Activated naive CD8-positive, alpha-beta T cell treated with anti-CD3 and anti-CD28 coated beads, Interleukin-2, amount 50 U/mL, for 24 hours (primary cell): ENCODE measurements around the gene HIPK1.
"Not testable (repeated sequence)": the region's sequence is repeated elsewhere in the genome, so short reads cannot be mapped to it uniquely, and the experiment has no call there.

Experiments
- ATAC-seq: fragments of 150-1000 bp; cut with Tn5 transposase; one replicate; pipeline ENCODE4 v1.10.0; 2021
- DNase-seq: peaks from one replicate; pipeline ENCODE4 v3.0.0; 2021
- H3K27ac Mint-ChIP-seq: one replicate; pipeline ENCODE4 v1.8.0; 2021; ENCODE audit warnings: mild to moderate bottlenecking, mixed read lengths
- H3K27me3 Mint-ChIP-seq: one replicate; pipeline ENCODE4 v1.8.0; 2021; ENCODE audit warnings: mixed read lengths
- H3K36me3 Mint-ChIP-seq: one replicate; pipeline ENCODE4 v1.8.0; 2021; ENCODE audit warnings: low read depth, mixed read lengths
- H3K4me1 Mint-ChIP-seq: one replicate; pipeline ENCODE4 v1.8.0; 2021; ENCODE audit warnings: mixed read lengths
- H3K4me3 Mint-ChIP-seq: one replicate; pipeline ENCODE4 v1.8.0; 2021; ENCODE audit warnings: mild to moderate bottlenecking, moderate library complexity, mixed read lengths
- H3K9me3 Mint-ChIP-seq: one replicate; pipeline ENCODE4 v1.8.0; 2021; ENCODE audit warnings: mixed read lengths

Gene HIPK1

GRCh38 chr1:114015075-114015474 lies 86.0 kb downstream of the HIPK1 start:
- no peak for ATAC-seq
- Mint-ChIP-seq H3K9me3 (no peaks in the 10 kb centered on the region), H3K27ac (no peak overlapping the region), H3K4me3 (no peak overlapping the region), H3K36me3 (no peaks in the 10 kb centered on the region), H3K4me1 (no peaks in the 10 kb centered on the region), H3K27me3 (peaks cover 4% of the 10 kb centered on the region)
- no peak for DNase-seq

GRCh38 chr1:114019724-114020123 lies 90.6 kb downstream of the HIPK1 start:
- not testable (repeated sequence) for DNase-seq, H3K27me3 Mint-ChIP-seq, H3K4me3 Mint-ChIP-seq, H3K27ac Mint-ChIP-seq, H3K36me3 Mint-ChIP-seq, ATAC-seq, H3K9me3 Mint-ChIP-seq, H3K4me1 Mint-ChIP-seq

- no peaks in the 10 kb centered on the region for H3K4me1 Mint-ChIP-seq
Observed at GRCh38 chr1:114021665-114022099, 92.6 kb downstream of the HIPK1 start.

GRCh38 chr1:114022877-114023276 lies 93.8 kb downstream of the HIPK1 start:
- no peak overlapping the region for H3K4me3 Mint-ChIP-seq
- ATAC-seq (no peak), DNase-seq (no peak)
- H3K9me3 Mint-ChIP-seq = no peaks in the 10 kb centered on the region
- H3K36me3 Mint-ChIP-seq = no peaks in the 10 kb centered on the region
- no peaks in the 10 kb centered on the region for H3K27me3 Mint-ChIP-seq
- H3K27ac Mint-ChIP-seq = no peak overlapping the region
- no peaks in the 10 kb centered on the region for H3K4me1 Mint-ChIP-seq

More at GRCh38 chr1:114021665-114022099, 92.6 kb downstream of the HIPK1 start:
- no peaks in the 10 kb centered on the region for H3K36me3 Mint-ChIP-seq
- ATAC-seq (no peak), DNase-seq (no peak)
- no peak overlapping the region for H3K4me3 Mint-ChIP-seq
- no peaks in the 10 kb centered on the region for H3K27me3 Mint-ChIP-seq
- no peaks in the 10 kb centered on the region for H3K9me3 Mint-ChIP-seq
- H3K27ac Mint-ChIP-seq = no peak overlapping the region

GRCh38 chr1:114023377-114023776 lies 94.3 kb downstream of the HIPK1 start:
- H3K4me3 Mint-ChIP-seq = no peak overlapping the region
- H3K27ac Mint-ChIP-seq = no peak overlapping the region
- no peaks in the 10 kb centered on the region for H3K4me1 Mint-ChIP-seq
- ATAC-seq = no peak
- no peak for DNase-seq
- no peaks in the 10 kb centered on the region for H3K36me3 Mint-ChIP-seq
- no peaks in the 10 kb centered on the region for H3K9me3 Mint-ChIP-seq
- no peaks in the 10 kb centered on the region for H3K27me3 Mint-ChIP-seq

GRCh38 chr1:114024049-114024448 lies 94.9 kb downstream of the HIPK1 start:
- no peaks in the 10 kb centered on the region for H3K27me3 Mint-ChIP-seq
- H3K9me3 Mint-ChIP-seq = no peaks in the 10 kb centered on the region
- ATAC-seq = no peak
- H3K27ac Mint-ChIP-seq = no peak overlapping the region
- H3K4me1 Mint-ChIP-seq = no peaks in the 10 kb centered on the region
- DNase-seq = no peak
- no peak overlapping the region for H3K4me3 Mint-ChIP-seq
- no peaks in the 10 kb centered on the region for H3K36me3 Mint-ChIP-seq

GRCh38 chr1:114025609-114026401 lies 96.7 kb downstream of the HIPK1 start:
- H3K36me3 Mint-ChIP-seq = no peaks in the 10 kb centered on the region
- H3K4me3 Mint-ChIP-seq = no peak overlapping the region
- DNase-seq (no peak), ATAC-seq (no peak)
- no peaks in the 10 kb centered on the region for H3K4me1 Mint-ChIP-seq
- no peaks in the 10 kb centered on the region for H3K27me3 Mint-ChIP-seq
- no peaks in the 10 kb centered on the region for H3K9me3 Mint-ChIP-seq
- no peak overlapping the region for H3K27ac Mint-ChIP-seq

GRCh38 chr1:114026797-114027196 lies 97.7 kb downstream of the HIPK1 start:
- H3K9me3 Mint-ChIP-seq = no peaks in the 10 kb centered on the region
- DNase-seq (no peak), ATAC-seq (no peak)
- no peak overlapping the region for H3K4me3 Mint-ChIP-seq
- H3K27me3 Mint-ChIP-seq = no peaks in the 10 kb centered on the region
- no peaks in the 10 kb centered on the region for H3K36me3 Mint-ChIP-seq
- no peaks in the 10 kb centered on the region for H3K4me1 Mint-ChIP-seq
- no peak overlapping the region for H3K27ac Mint-ChIP-seq
